Stimulated activated CD4-positive, alpha-beta T cell treated with anti-CD3 and anti-CD28 coated beads, TNF-alpha, amount 100 ng/mL, for 24 hours (primary cell): Measurements from ENCODE around the gene CD3G.
A peak's percentile ranks its signal among the peaks of the same experiment; 100 is the strongest.
"Not testable (repeated sequence)": the region's sequence is repeated elsewhere in the genome, so short reads cannot be mapped to it uniquely, and the experiment has no call there.

Experiments
- DNase-seq, 3 experiments: peaks; one replicate each; pipeline ENCODE4 v3.0.0-alpha.2; 2020; ENCODE audit warnings: low read depth in 3 of 3

The CD3G gene

DNA sequence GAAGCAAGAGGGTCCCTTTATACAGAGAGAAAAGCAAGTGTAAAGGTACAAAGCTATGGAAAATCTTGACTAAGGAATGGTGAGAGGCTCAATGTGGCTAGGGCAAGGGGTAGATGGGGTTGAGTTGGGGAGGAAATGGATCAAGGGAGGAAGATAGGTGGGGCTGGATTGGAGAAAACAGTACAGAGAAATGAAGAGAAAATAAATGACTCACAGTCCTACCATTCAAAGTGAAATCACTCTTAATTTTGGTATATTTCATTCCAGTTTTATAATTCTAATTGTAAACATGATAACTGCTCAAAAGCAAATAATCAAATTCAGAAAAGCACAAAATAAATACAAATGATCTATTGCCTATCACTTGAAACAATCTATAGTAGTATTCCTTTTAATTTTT is 31.8 kb downstream of the CD3G start:
- DNase-seq, result no peak

DNA sequence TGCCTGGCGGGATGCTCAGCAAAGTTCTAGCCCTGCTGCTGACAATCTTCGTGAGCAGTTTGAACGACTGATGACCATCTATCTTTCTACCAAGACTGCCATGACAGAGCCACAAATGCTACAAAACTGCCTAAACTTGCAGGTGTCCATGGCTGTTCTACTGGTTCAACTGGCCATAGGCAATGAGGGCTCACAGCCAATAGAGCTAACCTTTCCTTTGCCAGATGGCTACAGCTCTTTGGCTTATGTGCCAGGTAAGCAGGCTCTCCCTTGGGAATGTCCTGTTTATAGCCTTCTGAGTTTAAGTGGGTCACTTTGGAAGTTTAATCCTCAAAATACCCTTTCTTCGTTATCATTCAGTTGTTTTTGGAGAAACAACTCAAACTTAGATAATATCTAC is 35.4 kb downstream of the CD3G start:
- DNase-seq, result no peak

DNA sequence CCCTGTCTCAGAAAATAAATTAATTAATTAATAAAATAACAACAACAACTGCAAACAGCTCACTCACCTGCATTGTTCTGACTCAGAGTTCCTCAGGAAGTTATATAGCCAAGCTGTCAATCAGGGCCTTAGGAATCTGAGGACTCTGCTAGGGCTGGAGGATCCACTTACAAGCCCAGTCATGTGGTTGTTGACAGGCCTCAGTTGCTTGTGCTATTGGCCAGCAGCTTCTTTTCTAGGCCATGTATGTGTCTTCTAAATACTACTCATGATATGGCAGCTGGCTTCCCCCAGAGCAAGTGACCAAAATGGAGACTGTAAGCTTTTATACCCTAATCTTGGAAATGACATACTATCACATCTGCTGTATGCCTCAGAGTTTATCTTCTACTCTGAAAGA is 36.4 kb downstream of the CD3G start:
- no peak for DNase-seq

DNA sequence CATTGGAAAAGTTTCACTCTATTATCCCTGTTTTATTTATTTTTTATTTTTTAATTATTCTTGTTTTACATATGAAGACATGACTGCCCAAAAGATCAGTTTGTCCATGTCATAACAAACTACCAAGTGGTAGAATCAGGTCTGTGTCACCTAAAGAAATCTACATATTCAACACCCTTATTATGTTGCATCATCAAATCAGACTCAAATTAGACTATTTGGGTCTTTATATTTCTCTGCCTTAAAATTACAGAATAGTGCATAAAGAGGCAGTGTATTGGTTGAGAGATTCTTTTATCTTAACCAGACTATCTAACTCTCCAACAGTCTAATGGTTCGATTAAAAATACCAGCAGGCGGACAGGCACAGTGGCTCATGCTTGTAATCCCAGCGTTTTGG is 38.8 kb downstream of the CD3G start:
- no peak for DNase-seq

DNA sequence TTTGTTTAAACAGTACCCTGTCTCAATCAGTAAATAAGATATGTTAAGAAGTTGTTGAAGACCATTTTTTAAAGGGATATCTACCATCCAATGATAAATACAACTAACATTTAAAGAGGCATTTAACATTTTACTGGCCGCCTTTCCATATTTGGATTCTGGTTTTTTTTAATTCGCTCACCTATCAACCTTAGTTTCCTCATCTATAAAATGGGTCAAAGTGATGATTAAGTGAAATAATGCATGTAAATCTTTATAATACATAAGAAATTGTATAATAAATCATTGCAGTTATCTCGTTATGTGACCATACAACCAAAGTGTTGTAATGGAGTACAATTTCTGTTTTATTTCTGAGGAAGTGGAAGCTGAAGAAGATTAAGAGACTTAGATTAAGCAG is 39.5 kb downstream of the CD3G start:
- DNase-seq, result no peak

DNA sequence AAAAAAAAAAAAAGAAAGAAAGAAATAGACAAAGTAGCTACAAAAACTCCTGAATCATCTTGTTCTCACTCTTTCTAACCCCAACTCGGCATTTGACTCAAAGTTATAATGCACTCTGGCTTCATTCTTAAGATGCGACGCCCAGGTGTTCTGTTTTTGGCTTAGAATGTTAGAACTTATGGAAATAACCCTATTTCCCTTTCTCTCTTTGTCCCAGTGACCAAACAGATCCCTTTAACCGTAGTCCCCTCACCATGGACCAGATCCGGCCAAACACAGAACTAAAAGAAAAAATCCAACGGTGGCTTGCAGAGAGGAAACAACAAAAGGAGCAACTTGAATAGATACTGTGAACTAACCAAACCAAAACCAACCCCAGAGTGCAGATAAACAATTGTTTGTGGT is 52.0 kb downstream of the CD3G start:
- DNase-seq, result no peak

DNA sequence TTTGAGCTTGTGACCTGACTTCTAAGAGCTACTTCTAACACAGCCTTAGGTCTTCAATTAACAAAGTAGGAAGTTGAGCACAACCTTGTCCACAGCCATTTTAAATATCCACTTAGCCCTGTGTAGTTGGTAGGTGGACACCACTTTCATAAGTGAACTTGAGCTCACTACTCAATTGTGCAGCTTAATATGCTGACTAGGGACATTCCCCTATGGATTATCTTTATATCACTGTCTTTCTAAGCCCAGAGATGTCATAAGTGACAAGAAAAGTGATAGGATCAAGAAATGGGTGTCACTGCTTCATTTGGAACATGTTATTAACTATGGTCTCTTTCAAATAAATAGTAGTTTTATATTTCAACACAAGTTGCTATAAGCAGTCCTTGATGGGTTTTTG is 53.3 kb downstream of the CD3G start:
- no peak for DNase-seq

DNA sequence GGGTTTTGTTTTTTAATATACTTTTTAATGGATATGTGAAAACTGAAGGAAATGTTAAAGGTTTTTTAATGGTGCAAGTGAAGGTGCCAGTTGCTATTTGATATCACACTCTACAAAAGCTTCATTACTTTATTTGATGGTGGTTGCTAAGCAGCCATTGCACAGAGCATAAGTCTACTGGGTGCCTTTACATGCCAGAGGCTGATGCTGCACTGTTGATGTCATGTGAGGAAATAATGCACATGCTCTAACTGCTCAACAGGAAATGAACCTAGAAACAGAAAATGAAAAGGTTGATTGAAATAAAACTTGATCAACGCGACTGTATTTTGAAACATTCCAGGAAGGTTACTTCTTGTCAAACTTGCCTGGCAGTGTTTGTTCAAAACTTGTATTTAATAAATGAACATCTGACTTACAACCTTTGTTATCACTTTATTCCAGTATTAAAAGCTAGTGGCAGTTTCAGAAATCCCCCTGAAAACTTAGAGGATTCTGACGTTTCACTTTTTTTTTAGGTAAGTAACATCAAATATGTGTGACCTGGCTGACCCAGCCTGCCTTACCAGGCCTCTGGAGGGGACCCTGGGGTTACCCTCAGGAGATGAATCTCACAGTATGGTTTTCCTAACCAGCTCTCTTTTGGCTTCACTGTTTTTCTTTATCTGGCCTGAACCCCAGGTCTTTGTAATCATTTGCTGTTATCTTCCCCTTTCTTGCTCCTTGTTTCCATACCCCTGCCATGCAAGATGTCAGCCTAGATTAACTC is 54.8 kb downstream of the CD3G start:
- peak in 1 of 3 experiments; percentile 36 for DNase-seq

DNA sequence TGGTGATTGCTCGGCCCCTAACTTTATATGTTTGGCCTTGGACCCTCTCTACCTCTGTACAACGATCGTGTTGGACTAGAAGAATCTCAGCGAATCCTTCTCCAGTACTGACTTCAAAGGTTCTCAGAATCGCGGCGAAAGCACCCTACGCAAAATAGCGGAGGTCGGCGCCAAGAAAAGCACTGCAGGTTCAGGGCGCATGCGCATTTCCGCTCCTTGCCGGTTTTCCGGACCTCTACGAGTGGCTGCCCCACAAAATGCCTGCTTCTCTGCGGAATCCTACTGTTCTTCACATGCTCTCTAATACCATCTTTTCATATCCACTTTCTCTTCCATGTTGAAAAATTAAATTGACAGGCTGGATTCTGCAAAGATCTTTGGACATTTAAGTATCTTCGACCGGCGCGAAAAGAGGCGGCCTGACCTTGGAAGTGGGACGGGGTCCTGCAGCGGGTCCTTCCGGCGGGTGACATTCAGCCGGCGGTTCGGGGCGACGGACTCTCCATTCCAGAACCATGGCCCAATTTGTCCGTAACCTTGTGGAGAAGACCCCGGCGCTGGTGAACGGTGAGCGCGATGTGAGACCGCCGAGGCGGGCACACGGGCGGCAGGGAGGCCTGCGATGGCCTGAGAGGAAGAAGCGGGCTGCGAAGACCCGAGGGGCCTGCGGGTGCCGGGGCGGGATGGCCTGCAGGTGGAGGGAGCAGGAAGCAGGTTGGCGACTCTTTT is 57.2 kb downstream of the CD3G start, which contains the start of gene ATP5MG:
Gene ATP5MG, plus strand, starts transcription at position 456 of the 729 bp plus-strand sequence. Its CDS starts 60 bp downstream, at position 516.
- DNase-seq, result peak; percentile 79 to 92 (median 90)

DNA sequence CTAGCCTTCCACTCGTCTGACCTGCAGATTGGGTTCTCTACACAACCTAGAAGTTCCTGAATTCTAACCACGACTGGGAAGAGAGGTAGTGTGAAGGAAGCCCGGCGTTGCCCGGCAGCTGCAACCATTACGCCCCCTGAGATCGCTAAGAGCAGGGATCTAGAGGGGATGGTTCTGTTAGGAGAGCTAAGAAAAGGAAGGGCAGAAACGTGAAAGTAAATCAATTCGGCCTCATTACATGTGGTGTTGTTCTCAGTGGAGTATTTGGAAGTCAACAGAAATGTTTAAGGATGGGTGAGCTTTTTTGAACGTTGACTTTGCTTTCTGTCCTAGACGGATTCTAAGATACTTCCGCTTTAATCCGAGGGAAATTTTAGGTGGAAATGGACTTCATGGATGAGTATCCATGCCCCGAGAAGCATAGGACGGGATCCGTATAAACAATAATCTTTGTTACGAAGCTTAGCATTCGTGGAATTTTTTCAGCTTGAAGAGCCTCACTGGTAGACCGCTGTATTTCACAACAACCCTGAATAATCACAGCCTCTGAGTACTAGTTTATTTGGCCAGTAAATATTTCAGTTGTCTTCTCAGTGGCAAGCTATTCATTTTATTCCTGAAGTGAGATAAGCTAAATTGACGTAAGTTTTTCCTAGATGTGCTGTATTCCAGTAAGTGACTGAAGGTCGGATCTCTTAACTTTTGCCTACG is 57.9 kb downstream of the CD3G start:
- no peak for DNase-seq

DNA sequence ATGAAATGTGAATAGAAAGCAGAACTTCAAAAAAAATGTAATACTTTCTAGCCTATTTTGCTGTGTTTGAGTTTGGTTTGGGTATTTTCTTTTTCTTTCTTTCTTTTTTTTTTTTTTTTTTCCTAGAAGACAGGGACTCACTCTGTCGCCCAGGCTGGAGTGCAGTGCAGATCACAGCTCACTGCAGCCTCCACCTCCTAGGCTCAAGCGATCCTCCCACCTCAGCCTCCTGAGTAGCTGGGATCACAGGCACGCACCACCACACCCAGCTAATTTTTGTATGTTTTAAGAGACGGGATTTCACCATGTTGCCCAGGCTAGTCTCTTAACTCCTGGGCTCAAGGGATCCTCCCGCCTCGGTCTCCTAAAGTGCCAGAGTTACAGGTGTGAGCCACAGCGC is 58.5 kb downstream of the CD3G start:
- DNase-seq, result not testable (repeated sequence)
